Thyroid gland (tissue), 4 donors: ENCODE data around the gene SLC17A9. TPM values are rescaled to one million over a fixed set of nuclear protein-coding genes. Genes with fewer than 3 reads are reported as not detected.

Source experiments
- DNase-seq, 2 donors: peaks; one replicate each; pipeline ENCODE4 v3.0.0-alpha.2; 2019
- H3K27ac ChIP-seq, 3 donors: fragments of 200-600 bp; sonication (generic); 1 replicate in 2 of 3; 2 replicates in 1 of 3; pipeline ENCODE4 v1.5.1; 2016 to 2019; ENCODE audit warnings: mild to moderate bottlenecking in 1 of 3, moderate library complexity in 1 of 3
- H3K27me3 ChIP-seq: fragments of 200-600 bp; sonication (generic); one replicate; pipeline ENCODE4 v1.5.1; 2019
- H3K36me3 ChIP-seq, 2 donors: fragments of 200-600 bp; sonication (generic); one replicate each; pipeline ENCODE4 v1.5.1; 2016 to 2019
- H3K4me1 ChIP-seq, 2 donors: fragments of 200-600 bp; sonication (generic); one replicate each; pipeline ENCODE4 v1.5.1; 2017 to 2019
- H3K4me3 ChIP-seq, 3 donors: fragments of 200-600 bp; sonication (generic); replicated peaks in 1 of 3; 1 replicate in 2 of 3; 2 replicates in 1 of 3; pipeline ENCODE4 v1.5.1; 2016; ENCODE audit warnings: mild to moderate bottlenecking in 1 of 3
- H3K9me3 ChIP-seq: fragments of 200-600 bp; sonication (generic); one replicate; pipeline ENCODE4 v1.5.1; 2017
- POLR2A ChIP-seq, 2 donors: fragments of 450-650 bp; IDR thresholded peaks; one replicate each; pipeline ENCODE4 v1.6.1; 2017; ENCODE audit warnings: antibody characterized with exemption in 2 of 2, mild to moderate bottlenecking in 2 of 2, moderate library complexity in 1 of 2
- WGBS, 2 donors: methylation state at CpG; one replicate each; pipeline ENCODE4 v1.1.5; 2017; 5-methylcytosine and 5-hydroxymethylcytosine counted together
- intact Hi-C: fragments of 100-400 bp; cut with DNase I; formaldehyde crosslinking; loops from one replicate; pipeline ENCODE4 v1.15.1; 2023
- total RNA-seq, 4 donors: library from RNA; depleted of rRNA; stranded (reverse); fragments of >200 nt; gene quantifications; one replicate each; pipeline ENCODE4 v1.2.3, GENCODE V29; 2016
- TF ChIP-seq, protein P1 (sequence below), 6 experiments: fragments of 200-600 bp in 3 of 6; fragments of 450-650 bp in 3 of 6; sonication (generic) in 3 of 6; IDR thresholded peaks; one replicate each; pipeline ENCODE4 v1.5.1; 2016 to 2019; ENCODE audit warnings: antibody characterized with exemption in 6 of 6, mild to moderate bottlenecking in 2 of 6, inconsistent platforms in 1 of 6, moderate library complexity in 1 of 6

SLC17A9 gene
- total RNA-seq, 4 donors from 2014 or later = 0.68 to 1.6 (median 1.00) TPM

DNA sequence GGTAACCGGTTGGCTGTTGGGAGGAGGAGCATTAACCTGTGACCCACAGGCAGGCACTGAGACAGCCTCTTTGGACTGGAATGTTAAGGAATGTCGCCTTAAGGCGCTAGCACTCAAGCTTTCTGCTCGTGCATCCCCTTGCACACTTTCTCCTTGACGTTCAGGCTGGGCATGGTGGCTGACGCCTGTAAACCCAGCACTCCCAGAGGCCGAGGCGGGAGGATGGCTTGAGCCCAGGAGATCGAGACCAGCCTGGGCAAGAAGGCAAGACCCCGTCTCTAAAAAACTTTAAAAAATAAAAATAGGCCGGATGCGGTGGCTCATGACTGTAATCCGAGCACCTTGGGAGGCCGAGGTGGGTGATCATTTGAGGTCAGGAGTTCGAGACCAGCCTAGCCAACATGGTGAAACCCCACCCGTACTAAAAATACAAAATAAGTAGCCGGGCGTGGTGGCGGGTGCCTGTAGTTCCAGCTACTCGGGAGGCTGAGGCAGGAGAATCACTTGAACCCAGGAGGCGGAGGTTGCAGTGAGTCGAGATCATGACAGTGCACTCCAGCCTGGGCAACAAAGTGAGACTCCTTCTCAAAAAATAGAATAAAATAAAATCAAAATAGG lies 16.4 kb upstream of the SLC17A9 start:
- Histone ChIP-seq H3K27ac (no peak overlapping the region), H3K4me1 (peaks cover 25 to 35% of the 10 kb centered on the region in 2 donors), H3K27me3 (no peaks in the 10 kb centered on the region), H3K4me3 (peak overlapping the region in 1 of 3 donors; percentile 71), H3K9me3 (no peaks in the 10 kb centered on the region), H3K36me3 (no peaks in the 10 kb centered on the region)
- WGBS, 2 donors = 83 to 87% methylated on average over 22 of the region's 22 CpGs
- DNase-seq = no peak
- intact Hi-C loops = no loop called here
- no peak for TF ChIP-seq POLR2A (IDR thresholded peaks at IDR 0.05)
- TF ChIP-seq, protein P1, sequence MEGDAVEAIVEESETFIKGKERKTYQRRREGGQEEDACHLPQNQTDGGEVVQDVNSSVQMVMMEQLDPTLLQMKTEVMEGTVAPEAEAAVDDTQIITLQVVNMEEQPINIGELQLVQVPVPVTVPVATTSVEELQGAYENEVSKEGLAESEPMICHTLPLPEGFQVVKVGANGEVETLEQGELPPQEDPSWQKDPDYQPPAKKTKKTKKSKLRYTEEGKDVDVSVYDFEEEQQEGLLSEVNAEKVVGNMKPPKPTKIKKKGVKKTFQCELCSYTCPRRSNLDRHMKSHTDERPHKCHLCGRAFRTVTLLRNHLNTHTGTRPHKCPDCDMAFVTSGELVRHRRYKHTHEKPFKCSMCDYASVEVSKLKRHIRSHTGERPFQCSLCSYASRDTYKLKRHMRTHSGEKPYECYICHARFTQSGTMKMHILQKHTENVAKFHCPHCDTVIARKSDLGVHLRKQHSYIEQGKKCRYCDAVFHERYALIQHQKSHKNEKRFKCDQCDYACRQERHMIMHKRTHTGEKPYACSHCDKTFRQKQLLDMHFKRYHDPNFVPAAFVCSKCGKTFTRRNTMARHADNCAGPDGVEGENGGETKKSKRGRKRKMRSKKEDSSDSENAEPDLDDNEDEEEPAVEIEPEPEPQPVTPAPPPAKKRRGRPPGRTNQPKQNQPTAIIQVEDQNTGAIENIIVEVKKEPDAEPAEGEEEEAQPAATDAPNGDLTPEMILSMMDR (IDR thresholded peaks at IDR 0.05) = no peak

- Histone ChIP-seq H3K4me3 (peak overlapping the region; percentile 71 to 94 (median 71)), H3K27me3 (no peaks in the 10 kb centered on the region), H3K36me3 (no peaks in the 10 kb centered on the region), H3K9me3 (no peaks in the 10 kb centered on the region), H3K4me1 (peaks cover 25 to 35% of the 10 kb centered on the region in 2 donors), H3K27ac (peak overlapping the region; percentile 78 to 92 (median 79))
- intact Hi-C loops = no loop called here
- peak; percentile 96 to 97 for DNase-seq
- WGBS, 2 donors = 0 to 7% methylated on average over 5 to 62 of the region's 92 CpGs
- peak in 1 of 2 donors; percentile 64 for TF ChIP-seq POLR2A (IDR thresholded peaks at IDR 0.05)
- TF ChIP-seq, protein P1 (IDR thresholded peaks at IDR 0.05) = peak in 1 of 6 experiments; percentile 20
These were observed 15.0 kb upstream of the SLC17A9 start for GRCh38 chr20:62937268-62938104.

GRCh38 chr20:62938105-62938888 lies 14.2 kb upstream of the SLC17A9 start, which contains the start of gene GID8:
Gene GID8, plus strand, starts transcription at chr20:62938147. Its CDS starts 3,356 bp downstream, at chr20:62941503.
- peaks cover 25 to 35% of the 10 kb centered on the region in 2 donors for H3K4me1 ChIP-seq
- DNase-seq = peak; percentile 58 to 62
- intact Hi-C loops = no loop called here

DNA sequence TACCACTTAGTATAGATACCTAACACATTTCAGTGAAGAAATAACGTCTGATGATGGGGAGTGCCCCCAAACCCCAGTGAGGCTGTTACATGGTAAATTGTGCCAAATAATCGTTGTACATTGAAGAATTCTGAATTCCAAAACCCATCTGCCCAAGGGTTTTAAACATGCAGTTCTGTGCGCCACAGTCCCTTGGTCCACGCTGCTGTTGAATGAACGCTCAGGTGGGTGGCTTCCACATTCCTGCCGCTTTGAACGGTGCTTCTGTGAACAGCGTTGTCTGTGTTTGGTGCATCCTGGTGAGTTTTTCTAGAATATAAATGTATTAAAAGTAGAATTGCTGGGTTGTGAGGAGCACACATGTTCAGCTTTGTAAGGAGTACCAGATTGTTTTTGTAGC lies 11.6 kb upstream of the SLC17A9 start:
- no peak for TF ChIP-seq POLR2A (IDR thresholded peaks at IDR 0.05)
- TF ChIP-seq, protein P1 (IDR thresholded peaks at IDR 0.05) = no peak
- H3K9me3 ChIP-seq = no peaks in the 10 kb centered on the region
- H3K4me3 ChIP-seq = no peak overlapping the region
- H3K4me1 ChIP-seq = peaks cover 22% of the 10 kb centered on the region in 2 donors
- H3K36me3 ChIP-seq = peaks cover 24 to 31% of the 10 kb centered on the region in 2 donors
- no peaks in the 10 kb centered on the region for H3K27me3 ChIP-seq
- intact Hi-C loops = no loop called here
- WGBS, 2 donors = 88 to 92% methylated on average over 8 of the region's 8 CpGs
- no peak overlapping the region for H3K27ac ChIP-seq
- no peak for DNase-seq

More at GRCh38 chr20:62938105-62938888, 14.2 kb upstream of the SLC17A9 start, which contains the start of gene GID8:
- TF ChIP-seq, protein P1 (IDR thresholded peaks at IDR 0.05) = no peak
- no peak for TF ChIP-seq POLR2A (IDR thresholded peaks at IDR 0.05)
- Histone ChIP-seq H3K27ac (peak within 1 kb of the TSS; percentile 78 to 92 (median 79)), H3K27me3 (no peaks in the 10 kb centered on the region), H3K9me3 (no peaks in the 10 kb centered on the region), H3K4me3 (peak within 1 kb of the TSS; percentile 71 to 94 (median 71)), H3K36me3 (peaks cover 1 to 5% of the 10 kb centered on the region in 2 donors)
- WGBS, 2 donors = 0% methylated on average over 17 to 24 of the region's 79 CpGs
